Lung (tissue), 12 donors: ENCODE results near the gene SESN2. TPM values are rescaled to one million over a fixed set of nuclear protein-coding genes. Genes with fewer than 3 reads are reported as not detected.
A peak's percentile ranks its signal among the peaks of the same experiment; 100 is the strongest.

Experiments used
- ATAC-seq: fragments of 200-7000 bp; cut with Tn5 transposase; one replicate; pipeline ENCODE4 v1.9.1; 2020; ENCODE audit warnings: moderate number of reproducible peaks; ENCODE audit not compliant: insufficient read depth, low FRiP score
- DNase-seq, 3 donors: peaks; one replicate each; pipeline ENCODE4 v3.0.0-alpha.2; 2013 to 2017
- H3K27ac ChIP-seq, 2 donors: one replicate each; pipeline ENCODE4 v1.5.1; 2013; ENCODE audit warnings: mild to moderate bottlenecking in 2 of 2, moderate library complexity in 2 of 2, control low read depth in 1 of 2, inconsistent platforms in 1 of 2, low read depth in 1 of 2, low read length in 1 of 2
- H3K27me3 ChIP-seq, 3 donors: one replicate each; pipeline ENCODE4 v1.5.1; 2013; ENCODE audit warnings: low read length in 2 of 3; ENCODE audit not compliant: control insufficient read depth in 3 of 3, insufficient read depth in 3 of 3
- H3K36me3 ChIP-seq, 4 donors: one replicate each; pipeline ENCODE4 v1.5.1; 2013; ENCODE audit warnings: low read length in 4 of 4, mild to moderate bottlenecking in 1 of 4, moderate library complexity in 1 of 4; ENCODE audit not compliant: control insufficient read depth in 4 of 4, insufficient read depth in 4 of 4
- H3K4me1 ChIP-seq, 5 donors: one replicate each; pipeline ENCODE4 v1.5.1; 2013; ENCODE audit warnings: low read length in 5 of 5, mild to moderate bottlenecking in 2 of 5, moderate library complexity in 1 of 5; ENCODE audit not compliant: control insufficient read depth in 5 of 5, insufficient read depth in 5 of 5
- H3K4me3 ChIP-seq: one replicate; pipeline ENCODE4 v1.5.1; 2013; ENCODE audit warnings: mild to moderate bottlenecking, control low read depth, moderate library complexity
- H3K9ac ChIP-seq, 2 donors: one replicate each; pipeline ENCODE4 v1.5.1; 2013; ENCODE audit warnings: low read length in 2 of 2, control low read depth in 1 of 2; ENCODE audit not compliant: insufficient read depth in 1 of 2
- H3K9me3 ChIP-seq, 4 donors: one replicate each; pipeline ENCODE4 v1.5.1; 2013; ENCODE audit warnings: low read length in 3 of 4, mild to moderate bottlenecking in 1 of 4, moderate library complexity in 1 of 4; ENCODE audit not compliant: control insufficient read depth in 4 of 4, insufficient read depth in 3 of 4
- CTCF ChIP-seq: IDR thresholded peaks from 2 replicates; pipeline ENCODE4 v1.5.1; 2012; ENCODE audit warnings: mild to moderate bottlenecking; ENCODE audit errors: control extremely low read depth, extremely low read depth
- WGBS, 2 donors: extraction: QIAGEN DNeasy Blood & Tissue Kit; methylation state at CpG; one replicate each; pipeline ENCODE4 v1.1.7; 2013; 5-methylcytosine and 5-hydroxymethylcytosine counted together
- polyA plus RNA-seq, 2 donors: library from polyadenylated mRNA; stranded (reverse); fragments of 200-250 nt; gene quantifications; one replicate each; pipeline ENCODE4 v1.2.1, GENCODE V29; 2013
- total RNA-seq, 2 donors: library from RNA; depleted of rRNA in 1 of 2; stranded (reverse); fragments of >200 nt in 1 of 2; gene quantifications; one replicate each; pipeline ENCODE4 v1.2.1, GENCODE V29; 2014 to 2021
- donor health status: control.
- donor health status: control.
- donor health status: Bipolar disorder and iron deficiency.
- donor health status: healthy.
- donor health status: DM: yes; HTN: yes; CAD: no.

Gene SESN2
- total and polyA plus RNA-seq, 4 donors, result 3.3 to 19.4 (median 10.9) TPM

- WGBS, 2 donors, result 94 to 96% methylated on average over 2 of the region's 2 CpGs
- Histone ChIP-seq H3K36me3 (no peaks in the 10 kb centered on the region), H3K4me3 (no peak overlapping the region), H3K27me3 (no peaks in the 10 kb centered on the region), H3K9me3 (no peaks in the 10 kb centered on the region), H3K4me1 (no peaks in the 10 kb centered on the region), H3K27ac (no peak overlapping the region), H3K9ac (no peak overlapping the region)
- ATAC-seq, result no peak
- no peak for TF ChIP-seq CTCF
- DNase-seq, result no peak
Observed at GRCh38 chr1:28295936-28296335, 36.6 kb downstream of the SESN2 start.

GRCh38 chr1:28296401-28297261, 37.3 kb downstream of the SESN2 start:
- 41 to 63% methylated on average over 14 of the region's 14 CpGs for WGBS, 2 donors
- TF ChIP-seq CTCF, result no peak
- no peaks in the 10 kb centered on the region for H3K36me3 ChIP-seq
- DNase-seq, result peak; percentile 36 to 53 (median 48)
- no peak overlapping the region for H3K9ac ChIP-seq
- no peaks in the 10 kb centered on the region for H3K4me1 ChIP-seq
- no peaks in the 10 kb centered on the region for H3K27me3 ChIP-seq
- H3K27ac ChIP-seq, result no peak overlapping the region
- no peak overlapping the region for H3K4me3 ChIP-seq
- ATAC-seq, result no peak
- no peaks in the 10 kb centered on the region for H3K9me3 ChIP-seq

GRCh38 chr1:28297826-28298225, 38.5 kb downstream of the SESN2 start:
- no peak for DNase-seq
- H3K27ac ChIP-seq, result no peak overlapping the region
- H3K4me1 ChIP-seq, result no peaks in the 10 kb centered on the region
- WGBS, 2 donors, result 82 to 86% methylated on average over 2 of the region's 2 CpGs
- H3K36me3 ChIP-seq, result no peaks in the 10 kb centered on the region
- ATAC-seq, result no peak
- no peak overlapping the region for H3K9ac ChIP-seq
- H3K4me3 ChIP-seq, result no peak overlapping the region
- no peaks in the 10 kb centered on the region for H3K27me3 ChIP-seq
- H3K9me3 ChIP-seq, result no peaks in the 10 kb centered on the region
- no peak for TF ChIP-seq CTCF
